ENCODE data around the gene RAPGEF3.
A peak's percentile ranks its signal among the peaks of the same experiment; 100 is the strongest.

The RAPGEF3 gene

GRCh38 chr12:47689215-47689614 is 69.5 kb downstream of the RAPGEF3 start:
- DNase-seq (ENCODE audit: low spot score), result no peak

- no peak for DNase-seq (ENCODE audit: low spot score)
These were observed 71.0 kb downstream of the RAPGEF3 start for GRCh38 chr12:47687636-47688035.

- DNase-seq (ENCODE audit: low spot score), result peak; percentile 39
These were observed 71.9 kb downstream of the RAPGEF3 start for GRCh38 chr12:47686645-47687240.
